ENCODE measurements around the gene SLC39A13.

DNA sequence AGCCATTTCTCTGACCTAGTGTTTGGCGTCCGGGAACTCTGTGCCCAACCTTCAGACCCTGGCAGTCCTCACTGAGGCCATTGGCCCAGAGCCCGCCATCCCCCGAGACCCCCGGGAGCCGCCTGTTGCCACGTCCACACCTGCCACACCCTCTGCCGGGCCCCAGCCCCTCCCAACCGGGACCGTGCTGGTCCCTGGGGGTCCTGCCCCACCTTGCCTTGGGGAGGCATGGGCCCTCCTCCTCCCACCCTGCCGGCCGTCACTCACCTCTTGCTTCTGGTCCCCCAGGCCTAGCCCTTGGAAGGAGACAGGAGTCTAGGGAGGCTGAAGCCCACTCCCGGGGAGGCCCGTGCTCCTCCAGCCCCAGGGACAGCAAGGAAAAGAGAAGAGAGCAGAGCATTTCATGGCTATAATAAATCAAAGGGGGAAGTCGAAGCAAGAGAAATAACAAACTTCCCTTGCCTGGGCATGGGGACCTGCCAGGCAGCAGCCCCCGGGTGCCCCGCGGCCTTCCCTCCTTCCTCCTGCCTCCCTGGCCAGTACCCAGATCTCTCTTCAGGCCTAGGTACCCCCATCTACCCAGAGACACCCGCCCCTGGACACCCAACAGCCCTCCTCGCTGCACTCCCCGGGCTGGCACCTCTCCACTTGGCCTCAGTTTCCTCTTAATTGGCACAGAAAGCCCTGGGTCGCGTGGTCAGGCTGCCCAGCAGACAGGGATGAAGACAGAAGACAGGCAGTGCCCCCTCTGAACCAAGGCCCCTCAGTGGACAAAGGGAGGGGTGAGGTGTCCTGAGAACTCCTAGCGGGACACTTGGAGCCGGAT lies 13.0 kb upstream of the SLC39A13 start:
- no peak for TF ChIP-seq POLR2A (IDR thresholded peaks at IDR 0.05; ENCODE audit: low read depth, low read length)
- TF ChIP-seq, protein P1, sequence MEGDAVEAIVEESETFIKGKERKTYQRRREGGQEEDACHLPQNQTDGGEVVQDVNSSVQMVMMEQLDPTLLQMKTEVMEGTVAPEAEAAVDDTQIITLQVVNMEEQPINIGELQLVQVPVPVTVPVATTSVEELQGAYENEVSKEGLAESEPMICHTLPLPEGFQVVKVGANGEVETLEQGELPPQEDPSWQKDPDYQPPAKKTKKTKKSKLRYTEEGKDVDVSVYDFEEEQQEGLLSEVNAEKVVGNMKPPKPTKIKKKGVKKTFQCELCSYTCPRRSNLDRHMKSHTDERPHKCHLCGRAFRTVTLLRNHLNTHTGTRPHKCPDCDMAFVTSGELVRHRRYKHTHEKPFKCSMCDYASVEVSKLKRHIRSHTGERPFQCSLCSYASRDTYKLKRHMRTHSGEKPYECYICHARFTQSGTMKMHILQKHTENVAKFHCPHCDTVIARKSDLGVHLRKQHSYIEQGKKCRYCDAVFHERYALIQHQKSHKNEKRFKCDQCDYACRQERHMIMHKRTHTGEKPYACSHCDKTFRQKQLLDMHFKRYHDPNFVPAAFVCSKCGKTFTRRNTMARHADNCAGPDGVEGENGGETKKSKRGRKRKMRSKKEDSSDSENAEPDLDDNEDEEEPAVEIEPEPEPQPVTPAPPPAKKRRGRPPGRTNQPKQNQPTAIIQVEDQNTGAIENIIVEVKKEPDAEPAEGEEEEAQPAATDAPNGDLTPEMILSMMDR (conservative IDR thresholded peaks at IDR 0.05; ENCODE audit: low read depth, low read length): no peak
- TF ChIP-seq CHD1 (IDR thresholded peaks at IDR 0.05; ENCODE audit: low read depth, low read length): no peak

Measured in IMR-90 (cell line).